Loucy (cell line): ENCODE measurements around the gene TRPM3.

ENCODE experiments used
- CTCF ChIP-seq: fragments of 200-600 bp; sonication (generic); conservative IDR thresholded peaks from 2 replicates; pipeline ENCODE4 v1.5.1; 2014; ENCODE audit warnings: mild to moderate bottlenecking, antibody characterized with exemption, low read length
- EZH2phosphoT487 ChIP-seq: fragments of 200-600 bp; IDR thresholded peaks from 2 replicates; pipeline ENCODE4 v1.6.1; 2018; ENCODE audit warnings: antibody characterized with exemption, mild to moderate bottlenecking, moderate library complexity, borderline replicate concordance

- TF ChIP-seq CTCF, result no peak
- TF ChIP-seq EZH2phosphoT487, result no peak
Measured at GRCh38 chr9:70746316-70746715, 375.1 kb downstream of the TRPM3 start.
